ENCODE measurements around the gene SACM1L.

DNA sequence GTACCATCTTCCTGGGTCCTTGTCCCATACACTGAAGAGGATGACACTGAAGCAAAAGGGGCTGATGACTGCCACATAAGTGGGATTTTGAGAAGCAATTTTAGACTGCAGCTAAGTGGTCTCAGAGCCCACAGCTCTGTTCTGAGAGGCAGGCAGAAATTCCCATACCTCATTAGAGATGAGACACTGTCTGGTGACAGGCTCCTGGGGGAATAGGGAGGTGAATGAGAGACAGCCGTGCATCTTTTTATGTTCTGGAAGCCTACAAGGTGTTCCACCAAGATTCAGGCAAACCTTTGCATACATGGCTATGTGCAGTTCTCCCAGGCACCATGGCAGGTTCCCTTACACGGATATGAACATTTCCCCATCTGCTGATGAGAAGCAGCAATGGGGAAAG lies 47.4 kb upstream of the SACM1L start:
- TF ChIP-seq EZH2 (IDR thresholded peaks at IDR 0.05; ENCODE audit: borderline replicate concordance) (no peak), EZH2phosphoT487 (IDR thresholded peaks at IDR 0.05; ENCODE audit: low read depth, severe bottlenecking, unreplicated experiment) (no peak)
- TF ChIP-seq, protein P1, sequence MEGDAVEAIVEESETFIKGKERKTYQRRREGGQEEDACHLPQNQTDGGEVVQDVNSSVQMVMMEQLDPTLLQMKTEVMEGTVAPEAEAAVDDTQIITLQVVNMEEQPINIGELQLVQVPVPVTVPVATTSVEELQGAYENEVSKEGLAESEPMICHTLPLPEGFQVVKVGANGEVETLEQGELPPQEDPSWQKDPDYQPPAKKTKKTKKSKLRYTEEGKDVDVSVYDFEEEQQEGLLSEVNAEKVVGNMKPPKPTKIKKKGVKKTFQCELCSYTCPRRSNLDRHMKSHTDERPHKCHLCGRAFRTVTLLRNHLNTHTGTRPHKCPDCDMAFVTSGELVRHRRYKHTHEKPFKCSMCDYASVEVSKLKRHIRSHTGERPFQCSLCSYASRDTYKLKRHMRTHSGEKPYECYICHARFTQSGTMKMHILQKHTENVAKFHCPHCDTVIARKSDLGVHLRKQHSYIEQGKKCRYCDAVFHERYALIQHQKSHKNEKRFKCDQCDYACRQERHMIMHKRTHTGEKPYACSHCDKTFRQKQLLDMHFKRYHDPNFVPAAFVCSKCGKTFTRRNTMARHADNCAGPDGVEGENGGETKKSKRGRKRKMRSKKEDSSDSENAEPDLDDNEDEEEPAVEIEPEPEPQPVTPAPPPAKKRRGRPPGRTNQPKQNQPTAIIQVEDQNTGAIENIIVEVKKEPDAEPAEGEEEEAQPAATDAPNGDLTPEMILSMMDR (IDR thresholded peaks at IDR 0.05; ENCODE audit: poor library complexity), result no peak
